ENCODE results near the gene SSU72. TPM values are rescaled to one million over a fixed set of nuclear protein-coding genes. Genes with fewer than 3 reads are reported as not detected.

SSU72 gene
- total RNA-seq, 1 experiment from 2014 or later, result 96.2 TPM

- H3K4me3 Mint-ChIP-seq (ENCODE audit: unreplicated experiment), result no peak overlapping the region
- H3K27me3 ChIP-seq (replicated peaks; ENCODE audit: control insufficient read depth, insufficient read depth, low read length), result no peaks in the 10 kb centered on the region
- ChIA-PET POLR2A (no interaction called here), CTCF (no interaction called here)
- no peak for DNase-seq
- H3K4me1 Mint-ChIP-seq (ENCODE audit: low read depth, unreplicated experiment), result no peaks in the 10 kb centered on the region
- no peaks in the 10 kb centered on the region for H3K9me3 Mint-ChIP-seq (ENCODE audit: unreplicated experiment)
- no peaks in the 10 kb centered on the region for H3K36me3 ChIP-seq (ENCODE audit: control insufficient read depth, insufficient read depth, low read length)
- H3K9me3 ChIP-seq, result no peaks in the 10 kb centered on the region
- no peaks in the 10 kb centered on the region; the same call in 1 of the 2 replicates for H3K4me1 ChIP-seq
- H3K36me3 Mint-ChIP-seq (ENCODE audit: insufficient read depth, unreplicated experiment), result no peaks in the 10 kb centered on the region
- H3K27me3 Mint-ChIP-seq (ENCODE audit: insufficient read depth, unreplicated experiment), result no peaks in the 10 kb centered on the region
- intact Hi-C loops (cut with micrococcal nuclease; ENCODE audit: unreplicated experiment), result no loop called here
- H3K27ac Mint-ChIP-seq (ENCODE audit: unreplicated experiment), result no peak overlapping the region
- BruUV-seq (replicated peaks), result no TSS peak
- TF ChIP-seq CTCF (IDR thresholded peaks at IDR 0.05; ENCODE audit: insufficient read depth in 1 of 2, low read depth in 1 of 2, low read length in 1 of 2, severe bottlenecking in 1 of 2, unreplicated experiment in 1 of 2), result no peak
- no peak overlapping the region for H3K4me3 ChIP-seq (ENCODE audit: low read depth, low read length)
Observed at GRCh38 chr1:1604374-1605033, 29.8 kb upstream of the SSU72 start.

GRCh38 chr1:1603671-1604373 lies 29.2 kb upstream of the SSU72 start:
- H3K4me1 Mint-ChIP-seq (ENCODE audit: low read depth, unreplicated experiment), result no peaks in the 10 kb centered on the region
- POLR2A ChIA-PET, result no interaction called here
- Histone ChIP-seq H3K4me3 (ENCODE audit: low read depth, low read length) (no peak overlapping the region), H3K27me3 (replicated peaks; ENCODE audit: control insufficient read depth, insufficient read depth, low read length) (no peaks in the 10 kb centered on the region), H3K9me3 (no peaks in the 10 kb centered on the region), H3K36me3 (ENCODE audit: control insufficient read depth, insufficient read depth, low read length) (no peaks in the 10 kb centered on the region), H3K4me1 (no peaks in the 10 kb centered on the region; the same call in 1 of the 2 replicates)
- CTCF ChIA-PET, result no interaction called here
- H3K36me3 Mint-ChIP-seq (ENCODE audit: insufficient read depth, unreplicated experiment), result no peaks in the 10 kb centered on the region
- intact Hi-C loops (cut with micrococcal nuclease; ENCODE audit: unreplicated experiment), result no loop called here
- no TSS peak for BruUV-seq (replicated peaks)
- DNase-seq, result no peak
- H3K9me3 Mint-ChIP-seq (ENCODE audit: unreplicated experiment), result no peaks in the 10 kb centered on the region
- H3K27ac Mint-ChIP-seq (ENCODE audit: unreplicated experiment), result no peak overlapping the region
- no peak for TF ChIP-seq CTCF (IDR thresholded peaks at IDR 0.05; ENCODE audit: insufficient read depth in 1 of 2, low read depth in 1 of 2, low read length in 1 of 2, severe bottlenecking in 1 of 2, unreplicated experiment in 1 of 2)
- no peaks in the 10 kb centered on the region for H3K27me3 Mint-ChIP-seq (ENCODE audit: insufficient read depth, unreplicated experiment)
- no peak overlapping the region for H3K4me3 Mint-ChIP-seq (ENCODE audit: unreplicated experiment)

- no peak overlapping the region for H3K27ac Mint-ChIP-seq (ENCODE audit: unreplicated experiment)
- H3K27me3 ChIP-seq (replicated peaks; ENCODE audit: control insufficient read depth, insufficient read depth, low read length), result no peaks in the 10 kb centered on the region
- no peaks in the 10 kb centered on the region for H3K27me3 Mint-ChIP-seq (ENCODE audit: insufficient read depth, unreplicated experiment)
- no peaks in the 10 kb centered on the region; the same call in 1 of the 2 replicates for H3K4me1 ChIP-seq
- no peaks in the 10 kb centered on the region for H3K4me1 Mint-ChIP-seq (ENCODE audit: low read depth, unreplicated experiment)
- DNase-seq, result no peak
- H3K36me3 ChIP-seq (ENCODE audit: control insufficient read depth, insufficient read depth, low read length), result no peaks in the 10 kb centered on the region
- H3K4me3 Mint-ChIP-seq (ENCODE audit: unreplicated experiment), result no peak overlapping the region
- no peaks in the 10 kb centered on the region for H3K9me3 Mint-ChIP-seq (ENCODE audit: unreplicated experiment)
- ChIA-PET CTCF (no interaction called here), POLR2A (no interaction called here)
- no peak for TF ChIP-seq CTCF (IDR thresholded peaks at IDR 0.05; ENCODE audit: insufficient read depth in 1 of 2, low read depth in 1 of 2, low read length in 1 of 2, severe bottlenecking in 1 of 2, unreplicated experiment in 1 of 2)
- no TSS peak for BruUV-seq (replicated peaks)
- no peaks in the 10 kb centered on the region for H3K36me3 Mint-ChIP-seq (ENCODE audit: insufficient read depth, unreplicated experiment)
- H3K4me3 ChIP-seq (ENCODE audit: low read depth, low read length), result no peak overlapping the region
- no peaks in the 10 kb centered on the region for H3K9me3 ChIP-seq
- intact Hi-C loops (cut with micrococcal nuclease; ENCODE audit: unreplicated experiment), result no loop called here
Observed at GRCh38 chr1:1602968-1603506, 28.4 kb upstream of the SSU72 start.

All from Caco-2 (cell line).